ENCODE data around the gene MAN2A1.

MAN2A1 gene

GRCh38 chr5:109708813-109709212, 19.1 kb downstream of the MAN2A1 start:
- no peak for DNase-seq

GRCh38 chr5:109709225-109709624, 19.5 kb downstream of the MAN2A1 start:
- DNase-seq = no peak

- DNase-seq = no peak
Measured at GRCh38 chr5:109711673-109712072, 21.9 kb downstream of the MAN2A1 start.

DNA sequence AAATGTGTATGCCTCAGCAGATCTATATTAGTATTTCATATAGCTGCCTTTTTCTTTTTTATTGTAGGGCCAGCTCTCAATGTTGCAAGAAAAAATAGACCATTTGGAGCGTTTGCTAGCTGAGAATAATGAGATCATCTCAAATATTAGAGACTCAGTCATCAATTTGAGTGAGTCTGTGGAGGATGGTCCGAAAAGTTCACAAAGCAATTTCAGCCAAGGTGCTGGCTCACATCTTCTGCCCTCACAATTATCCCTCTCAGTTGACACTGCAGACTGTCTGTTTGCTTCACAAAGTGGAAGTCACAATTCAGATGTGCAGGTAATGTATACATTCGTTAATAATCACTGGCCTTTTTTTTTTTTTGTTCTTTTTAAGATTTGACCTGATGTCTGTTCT, 23.7 kb downstream of the MAN2A1 start:
- no peak for DNase-seq

DNA sequence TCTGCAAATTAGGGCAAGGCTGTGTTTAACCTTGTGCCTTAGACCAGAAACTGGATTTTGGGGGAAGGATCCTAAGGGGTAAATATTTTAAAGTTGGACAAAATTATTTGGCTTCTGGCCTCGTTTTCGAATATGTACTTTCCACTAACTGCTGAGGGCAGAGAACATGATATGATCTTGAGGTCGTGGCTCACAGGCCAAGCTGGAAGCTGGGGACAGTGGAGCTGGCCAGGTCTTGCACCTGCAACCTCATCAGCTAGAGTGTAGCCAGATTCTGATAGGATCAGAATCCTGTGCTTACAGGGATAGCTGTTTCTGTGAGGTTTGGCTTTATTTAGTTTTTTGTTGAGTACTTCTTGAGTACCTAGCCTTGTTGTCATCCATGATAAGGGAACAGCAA, 24.9 kb downstream of the MAN2A1 start:
- no peak for DNase-seq

GRCh38 chr5:109718216-109718615, 28.5 kb downstream of the MAN2A1 start:
- no peak for DNase-seq

- no peak for DNase-seq
Measured at GRCh38 chr5:109718632-109719031, 28.9 kb downstream of the MAN2A1 start.

DNA sequence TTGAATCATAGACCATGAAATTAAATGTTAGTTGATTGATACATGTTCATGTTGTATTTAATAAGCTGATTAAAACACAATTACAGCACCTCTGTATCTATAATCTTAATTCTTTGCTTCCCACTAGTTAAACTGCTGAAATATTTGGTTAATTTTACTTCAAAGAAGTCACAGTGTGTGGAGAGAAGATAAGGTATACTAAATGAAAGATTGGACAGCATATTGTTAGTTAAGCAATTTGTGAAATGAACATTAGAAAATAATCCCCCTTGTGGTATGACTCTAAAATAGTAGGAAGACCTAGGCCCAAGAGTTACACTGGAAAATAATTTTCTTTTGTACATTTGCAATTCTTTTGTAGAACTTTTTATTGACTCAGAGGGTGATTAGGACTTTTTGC, 30.3 kb downstream of the MAN2A1 start:
- DNase-seq = no peak

DNA sequence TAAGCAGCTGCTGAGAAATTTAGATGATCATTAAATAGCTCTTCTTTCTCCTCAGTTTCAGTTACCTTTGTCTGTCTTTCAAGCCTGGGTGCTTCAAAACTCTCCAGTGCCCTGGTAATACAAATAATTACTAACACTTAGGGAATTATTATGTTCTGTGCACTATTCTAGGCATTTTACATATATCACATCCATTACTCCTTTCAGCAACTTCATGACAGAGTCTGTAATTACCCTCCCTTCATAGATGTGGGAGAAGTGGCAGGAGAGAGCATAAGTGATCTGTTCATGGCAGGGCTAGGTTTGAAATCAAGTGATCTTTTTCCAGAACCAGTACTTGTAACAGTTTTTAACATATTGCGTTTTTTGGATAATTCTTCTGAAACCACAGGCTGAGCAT, 32.0 kb downstream of the MAN2A1 start:
- no peak for DNase-seq

DNA sequence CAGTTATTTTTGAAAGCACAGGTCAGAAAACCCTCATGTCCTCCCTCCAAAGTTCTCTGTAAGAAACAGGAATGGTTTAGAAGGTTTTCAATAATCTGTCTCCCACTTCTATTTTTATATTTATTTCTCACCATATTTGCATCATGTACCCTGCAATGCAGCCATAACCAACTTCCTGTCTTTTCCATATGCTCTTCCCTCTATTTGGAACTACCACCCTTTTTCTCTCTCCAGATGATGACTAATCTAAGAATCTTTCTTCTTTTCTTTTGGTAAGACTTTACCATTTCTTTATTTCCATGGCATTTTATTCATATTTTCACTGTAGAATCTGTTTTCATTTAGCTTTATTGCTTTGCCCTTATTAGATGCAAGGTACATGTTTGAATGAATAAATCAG, 33.9 kb downstream of the MAN2A1 start:
- no peak for DNase-seq

DNA sequence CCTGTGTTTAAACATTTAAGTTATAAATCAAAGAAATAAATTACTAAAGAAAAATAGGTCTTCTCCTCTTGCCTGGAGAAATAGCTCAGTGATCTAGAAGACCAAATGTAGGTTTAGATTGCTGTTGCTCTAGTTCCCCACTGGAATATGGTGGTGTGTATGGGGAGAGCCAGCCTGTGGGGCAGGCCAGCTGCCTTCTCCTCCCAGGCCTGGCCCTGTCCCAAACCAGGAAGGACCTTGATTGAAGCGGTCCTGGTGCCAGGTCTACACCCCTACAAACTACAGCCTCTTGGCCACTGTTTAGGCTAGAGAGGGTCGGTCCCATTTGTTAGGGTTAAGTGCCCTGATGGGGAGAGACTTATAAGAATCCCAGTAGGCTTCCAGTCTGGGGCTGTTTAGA, 35.4 kb downstream of the MAN2A1 start:
- no peak for DNase-seq

DNA sequence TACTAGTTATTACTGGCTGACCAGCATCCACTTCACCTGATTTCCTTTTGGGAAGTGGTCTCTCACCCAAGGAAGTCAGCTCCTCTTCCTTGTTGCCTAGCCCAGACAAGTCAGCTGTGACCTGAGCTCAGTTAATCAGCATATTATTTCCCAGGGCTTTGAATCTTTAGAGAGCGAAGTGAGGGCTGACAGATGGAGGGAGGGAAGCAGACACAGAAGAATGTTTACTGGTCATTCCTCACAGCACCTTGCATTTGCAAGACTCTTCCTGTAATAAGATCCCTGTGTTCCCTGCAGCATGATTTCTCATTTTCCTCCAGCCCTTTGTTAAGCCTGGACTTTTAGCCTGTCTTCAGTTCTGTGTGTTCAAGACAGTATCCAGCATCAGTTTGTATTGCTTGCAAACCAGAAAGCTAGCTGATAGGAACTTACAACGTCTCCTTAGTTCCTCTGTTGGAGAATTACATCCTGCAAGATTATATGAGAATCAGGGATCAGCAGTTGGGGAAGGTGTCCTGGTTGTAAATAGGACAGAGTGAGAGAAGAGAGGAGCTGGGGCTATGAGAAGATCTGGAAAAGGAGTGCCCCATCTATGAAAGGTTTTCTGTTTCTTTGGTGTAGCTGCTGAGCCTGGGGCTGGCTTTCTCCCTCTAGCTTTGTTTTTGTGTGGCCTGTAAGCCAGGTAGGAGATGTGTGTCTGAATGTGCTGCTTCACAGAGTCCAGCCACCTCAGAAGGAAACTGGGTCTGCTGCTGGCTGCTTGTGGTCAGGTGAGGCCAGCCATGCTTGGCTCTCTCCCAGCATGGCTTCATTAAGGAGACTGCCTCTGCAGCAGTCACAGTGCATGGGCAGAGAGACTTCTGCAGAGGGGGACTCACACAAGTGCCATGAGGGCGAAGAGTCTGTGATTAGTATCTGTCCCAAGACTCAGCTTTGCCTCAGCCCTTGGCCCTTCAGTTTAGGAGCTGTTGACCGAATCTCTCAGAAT, 50.3 kb downstream of the MAN2A1 start:
- no peak for DNase-seq

GRCh38 chr5:109740966-109741365, 51.2 kb downstream of the MAN2A1 start:
- DNase-seq = no peak

- no peak for DNase-seq
Measured at GRCh38 chr5:109741390-109741789, 51.7 kb downstream of the MAN2A1 start.

DNA sequence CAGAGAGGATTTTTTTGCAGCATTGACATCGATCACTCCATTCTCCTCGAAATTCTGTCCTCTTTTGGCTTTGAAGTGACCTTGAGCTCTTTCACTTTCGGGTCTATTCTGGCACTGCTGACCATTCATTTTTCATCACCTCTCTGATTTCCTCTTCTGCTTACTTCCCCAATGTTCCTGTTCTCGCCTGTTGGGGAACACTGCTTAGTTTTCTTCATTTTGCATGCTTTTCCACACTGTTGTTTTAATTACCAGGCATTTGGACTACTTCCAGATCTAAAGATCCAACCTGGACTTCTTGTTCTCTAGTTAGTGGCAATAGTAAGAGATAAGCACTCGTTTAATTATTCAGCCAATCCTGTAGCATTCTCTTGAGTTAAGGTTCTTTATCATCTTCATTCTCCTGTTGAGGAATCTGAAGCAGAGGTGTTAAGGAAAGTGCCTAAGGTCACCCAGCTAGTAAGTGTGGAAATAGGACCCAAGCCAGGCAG, 53.4 kb downstream of the MAN2A1 start:
- no peak for DNase-seq

DNA sequence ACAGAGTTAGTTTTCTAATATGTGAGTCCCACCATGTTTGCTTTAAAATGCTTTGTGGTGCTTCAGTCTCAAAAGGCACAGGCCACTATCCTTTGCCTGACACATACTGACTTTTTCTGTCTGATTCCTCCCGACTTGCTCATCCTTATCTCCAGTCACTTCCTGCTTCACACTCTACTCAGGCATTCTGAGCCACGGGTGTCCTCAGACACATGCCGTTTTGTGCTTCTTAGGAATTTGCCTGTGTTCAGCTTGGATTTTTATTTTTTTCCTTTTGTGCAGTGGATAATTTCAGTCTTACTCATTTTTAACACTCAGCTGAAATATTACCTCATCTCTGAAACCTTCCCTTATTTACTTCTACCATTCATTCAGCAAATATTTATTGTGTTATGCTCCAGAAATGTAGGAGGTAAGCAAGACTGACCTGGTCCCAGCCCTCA, 54.1 kb downstream of the MAN2A1 start:
- DNase-seq = no peak

DNA sequence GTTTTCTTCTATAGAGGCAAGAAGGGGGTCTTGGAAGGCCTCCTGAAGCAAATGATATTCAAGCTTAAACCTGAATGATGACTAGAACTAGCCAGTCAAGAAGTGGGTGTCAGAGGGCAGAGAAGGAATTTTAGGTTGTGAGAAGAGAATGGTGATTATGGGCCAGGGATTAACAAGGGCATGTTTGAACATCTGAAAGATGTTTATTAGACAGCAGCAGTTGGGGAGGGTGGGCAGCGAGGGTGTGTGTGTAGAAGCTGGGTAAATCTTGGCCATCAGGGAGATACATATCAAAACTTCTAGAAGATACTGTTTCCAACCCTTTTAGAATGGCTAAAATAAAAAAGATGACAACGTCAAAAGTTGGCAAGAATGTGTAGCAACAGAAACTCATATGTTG, 54.5 kb downstream of the MAN2A1 start:
- no peak for DNase-seq

DNA sequence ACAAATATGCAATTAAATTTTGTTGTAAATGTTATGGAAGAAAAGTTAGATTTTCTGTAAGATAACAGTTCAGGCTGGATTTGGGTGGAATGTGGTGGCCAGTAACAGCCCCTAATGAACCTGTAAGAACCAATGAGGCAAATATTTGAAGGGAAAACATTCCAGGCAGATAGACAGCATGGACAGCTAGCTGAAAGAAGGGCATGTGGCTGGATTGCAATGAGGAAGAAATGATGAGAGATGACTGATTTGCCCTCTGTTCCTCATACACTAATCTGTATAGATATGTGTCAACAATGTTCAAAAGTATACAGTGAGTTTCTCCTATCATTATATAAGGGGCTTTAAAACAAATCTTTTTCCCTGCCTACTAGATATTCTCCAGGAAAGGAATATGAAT, 58.8 kb downstream of the MAN2A1 start:
- no peak for DNase-seq

DNA sequence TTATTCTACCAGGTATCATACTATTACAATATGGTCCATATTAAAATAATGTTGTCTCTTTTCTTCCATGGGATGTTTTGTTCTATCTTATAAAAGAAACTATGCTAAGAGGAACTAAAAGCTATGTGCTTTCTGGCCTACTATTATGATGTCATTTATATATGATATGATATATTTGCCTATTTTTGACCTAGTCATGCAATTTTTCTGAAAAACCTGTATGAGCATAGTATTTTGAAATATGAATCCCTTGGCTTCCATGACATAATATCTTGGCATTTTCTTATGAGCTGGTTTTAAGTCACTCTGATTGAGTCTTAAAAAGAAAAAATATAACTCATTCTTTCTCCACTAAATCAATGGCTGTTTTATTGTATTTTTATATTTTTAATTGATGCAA, 60.7 kb downstream of the MAN2A1 start:
- no peak for DNase-seq

DNA sequence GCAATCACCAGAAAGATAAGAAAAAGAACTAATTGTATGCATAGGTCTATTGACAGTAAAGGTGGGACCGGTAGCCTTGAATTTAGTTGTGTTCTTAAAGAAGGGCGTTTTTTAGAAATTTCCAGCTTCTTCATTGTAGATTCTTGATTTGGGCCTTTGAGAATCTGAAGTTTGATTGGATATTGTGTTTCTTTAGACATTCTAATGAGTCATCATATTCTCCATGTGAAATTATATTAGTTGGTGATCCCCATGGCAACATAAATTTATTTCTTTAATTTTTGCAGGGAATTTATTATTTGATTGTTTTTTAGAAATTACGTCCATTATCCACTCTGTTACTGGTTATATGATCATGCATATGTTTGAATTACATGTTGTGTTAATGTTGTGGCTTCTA, 63.6 kb downstream of the MAN2A1 start:
- DNase-seq = no peak

- DNase-seq = no peak
Measured at GRCh38 chr5:109754319-109754718, 64.6 kb downstream of the MAN2A1 start.

- DNase-seq = no peak
Measured at GRCh38 chr5:109755761-109756160, 66.0 kb downstream of the MAN2A1 start.

DNA sequence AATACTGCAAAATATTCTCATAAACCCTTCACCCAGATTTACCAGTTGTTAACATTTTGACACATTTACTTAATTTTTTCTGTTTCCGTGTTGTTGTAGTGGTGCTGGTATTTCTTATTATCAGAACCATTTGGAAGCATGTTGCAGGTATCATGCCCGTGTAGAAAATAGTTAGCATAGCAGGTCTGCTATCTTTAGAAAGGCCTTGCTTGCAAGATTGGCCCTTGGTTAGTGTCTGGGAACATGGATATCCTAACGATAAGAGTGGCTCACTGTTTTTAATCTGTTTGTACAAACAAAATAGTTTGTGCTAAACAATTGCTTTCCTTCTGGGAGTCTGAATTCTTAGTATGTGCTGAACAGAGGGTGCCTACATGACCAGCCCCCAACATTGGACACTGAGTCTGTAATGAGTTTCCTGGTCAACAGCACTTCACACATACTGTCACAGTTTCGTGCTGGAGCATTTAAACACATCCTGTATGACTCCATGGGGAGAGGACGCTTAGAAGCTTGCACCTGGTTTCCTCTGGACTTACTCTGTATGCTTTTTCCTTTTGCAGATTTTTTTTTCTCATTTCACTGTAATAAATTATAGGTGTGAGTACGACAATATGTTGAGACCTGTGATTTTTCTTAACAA, 66.9 kb downstream of the MAN2A1 start:
- DNase-seq = no peak

DNA sequence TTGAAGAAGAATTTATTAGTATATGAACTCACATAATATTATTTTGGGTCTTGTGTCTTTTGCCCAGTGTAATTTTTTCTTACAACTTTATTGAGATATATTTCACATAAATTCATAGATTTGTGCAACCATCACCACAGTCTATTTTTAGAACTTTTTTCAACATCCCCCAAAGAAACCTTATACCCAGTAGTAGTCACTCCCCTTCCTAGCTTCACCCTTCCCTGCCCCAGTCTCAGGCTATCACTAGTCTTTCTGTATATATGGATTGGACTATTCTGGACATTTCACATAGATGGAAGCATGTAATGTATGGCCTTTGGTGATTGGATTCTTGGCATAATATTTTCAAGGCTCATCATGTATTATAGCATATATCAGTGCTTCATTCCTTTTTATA, 67.8 kb downstream of the MAN2A1 start:
- no peak for DNase-seq
